Endodermal cell (in vitro differentiated cells): ENCODE measurements around the gene PLA2G3. TPM values are rescaled to one million over a fixed set of nuclear protein-coding genes. Genes with fewer than 3 reads are reported as not detected.

ENCODE experiments used
- DNase-seq: peaks from one replicate; pipeline ENCODE4 v3.0.0-alpha.2; 2017
- H3K27ac ChIP-seq: 2 replicates; pipeline ENCODE4 v1.5.1; 2013; ENCODE audit warnings: mild to moderate bottlenecking, low read depth, low read length, moderate library complexity
- H3K27me3 ChIP-seq: 2 replicates; pipeline ENCODE4 v1.6.1; 2013; ENCODE audit warnings: mild to moderate bottlenecking, low read length, moderate library complexity; ENCODE audit not compliant: insufficient read depth, control insufficient read depth, poor library complexity, severe bottlenecking
- H3K36me3 ChIP-seq: 2 replicates; pipeline ENCODE4 v1.7.0; 2013; ENCODE audit warnings: mild to moderate bottlenecking, low read length, moderate library complexity; ENCODE audit not compliant: control insufficient read depth, insufficient read depth
- H3K4me1 ChIP-seq: one replicate; pipeline ENCODE4 v1.7.0; 2013; ENCODE audit warnings: low read length; ENCODE audit not compliant: control insufficient read depth, insufficient read depth
- H3K4me3 ChIP-seq: 2 replicates; pipeline ENCODE4 v1.5.1; 2013; ENCODE audit warnings: mild to moderate bottlenecking, low read length, moderate library complexity
- H3K9ac ChIP-seq: 2 replicates; pipeline ENCODE4 v1.6.1; 2013; ENCODE audit warnings: mild to moderate bottlenecking, low read length, moderate library complexity; ENCODE audit not compliant: poor library complexity, severe bottlenecking; ENCODE audit errors: extremely low read depth
- H3K9me3 ChIP-seq: 2 replicates; pipeline ENCODE4 v1.6.1; 2013; ENCODE audit warnings: mild to moderate bottlenecking, low read length, moderate library complexity; ENCODE audit not compliant: control insufficient read depth
- H3K27ac Mint-ChIP-seq: 2 replicates; pipeline ENCODE4 v1.8.0; 2020; ENCODE audit warnings: mixed read lengths
- H3K27me3 Mint-ChIP-seq: 2 replicates; pipeline ENCODE4 v1.8.0; 2021; ENCODE audit warnings: mild to moderate bottlenecking, mixed read lengths; ENCODE audit not compliant: insufficient read depth
- H3K36me3 Mint-ChIP-seq: 2 replicates; pipeline ENCODE4 v1.8.0; 2020; ENCODE audit warnings: low read depth, mixed read lengths
- H3K4me1 Mint-ChIP-seq: 2 replicates; pipeline ENCODE4 v1.8.0; 2020; ENCODE audit warnings: mixed read lengths
- H3K4me3 Mint-ChIP-seq: 2 replicates; pipeline ENCODE4 v1.8.0; 2020; ENCODE audit warnings: mild to moderate bottlenecking, moderate library complexity, mixed read lengths
- H3K9me3 Mint-ChIP-seq: 2 replicates; pipeline ENCODE4 v1.8.0; 2020; ENCODE audit warnings: mild to moderate bottlenecking, mixed read lengths
- CTCF ChIP-seq: fragments of 200-600 bp; sonication (generic); conservative IDR thresholded peaks from 2 replicates; pipeline ENCODE4 v1.5.0; 2021; ENCODE audit warnings: antibody characterized with exemption, mild to moderate bottlenecking
- WGBS, 2 experiments: methylation state at CpG; one replicate each; pipeline versions ENCODE4 v1.1.5 to v1.1.7; 2013; ENCODE audit warnings: missing lambda C conversion rate in 2 of 2, mixed read lengths in 1 of 2; ENCODE audit not compliant: insufficient coverage in 1 of 2, insufficient read length in 1 of 2; 5-methylcytosine and 5-hydroxymethylcytosine counted together
- total RNA-seq, 2 donors: library from RNA; stranded (reverse); fragmentation: NEBNext Ultra II Directional in 1 of 2; extraction: Animal tissue kit (Norgen Biotek cat#: 25700) in 1 of 2; gene quantifications; 2 replicates in 1 of 2; 3 replicates in 1 of 2; pipeline ENCODE4 v1.2.1, GENCODE V29; 2021

Gene PLA2G3
- total RNA-seq, 2 donors from 2014 or later, result 4.1 to 4.6 TPM

- no peak for DNase-seq
- no peaks in the 10 kb centered on the region for H3K9me3 Mint-ChIP-seq
- no peaks in the 10 kb centered on the region for H3K27me3 ChIP-seq
- H3K4me1 ChIP-seq, result no peaks in the 10 kb centered on the region
- no peak overlapping the region for H3K9ac ChIP-seq
- H3K4me3 ChIP-seq, result no peak overlapping the region
- WGBS, 2 experiments, result 94 to 97% methylated on average over 4 of the region's 4 CpGs
- peaks cover 11% of the 10 kb centered on the region for H3K27me3 Mint-ChIP-seq
- H3K4me3 Mint-ChIP-seq, result no peak overlapping the region
- H3K27ac Mint-ChIP-seq, result no peak overlapping the region
- no peaks in the 10 kb centered on the region for H3K36me3 Mint-ChIP-seq
- no peak overlapping the region for H3K27ac ChIP-seq
- no peaks in the 10 kb centered on the region for H3K36me3 ChIP-seq
- TF ChIP-seq CTCF, result no peak
- no peaks in the 10 kb centered on the region for H3K4me1 Mint-ChIP-seq
- no peaks in the 10 kb centered on the region for H3K9me3 ChIP-seq
Measured at GRCh38 chr22:31121403-31121802, 18.9 kb downstream of the PLA2G3 start.

GRCh38 chr22:31120642-31121041 is 19.7 kb downstream of the PLA2G3 start:
- Histone ChIP-seq H3K9me3 (no peaks in the 10 kb centered on the region), H3K4me1 (no peaks in the 10 kb centered on the region), H3K9ac (no peak overlapping the region), H3K36me3 (no peaks in the 10 kb centered on the region), H3K4me3 (no peak overlapping the region), H3K27ac (no peak overlapping the region), H3K27me3 (no peaks in the 10 kb centered on the region)
- Mint-ChIP-seq H3K36me3 (no peaks in the 10 kb centered on the region), H3K27me3 (peaks cover 11% of the 10 kb centered on the region), H3K4me3 (no peak overlapping the region), H3K27ac (no peak overlapping the region), H3K9me3 (no peaks in the 10 kb centered on the region), H3K4me1 (no peaks in the 10 kb centered on the region)
- DNase-seq, result peak; percentile 51
- 88 to 100% methylated on average over 1 of the region's 1 CpG for WGBS, 2 experiments
- TF ChIP-seq CTCF, result no peak

- no peak for TF ChIP-seq CTCF
- Histone ChIP-seq H3K9me3 (no peaks in the 10 kb centered on the region), H3K27ac (no peak overlapping the region), H3K27me3 (no peaks in the 10 kb centered on the region), H3K36me3 (no peaks in the 10 kb centered on the region), H3K4me1 (no peaks in the 10 kb centered on the region), H3K9ac (no peak overlapping the region), H3K4me3 (no peak overlapping the region)
- WGBS, 2 experiments, result 76% methylated on average over 5 of the region's 5 CpGs; no CpG with 5 or more reads in 1 of the 2 experiments
- Mint-ChIP-seq H3K4me3 (no peak overlapping the region), H3K27me3 (peaks cover 11% of the 10 kb centered on the region), H3K36me3 (no peaks in the 10 kb centered on the region), H3K27ac (no peak overlapping the region), H3K9me3 (no peaks in the 10 kb centered on the region), H3K4me1 (no peaks in the 10 kb centered on the region)
- peak; percentile 47 for DNase-seq
Measured at GRCh38 chr22:31120230-31120629, 20.1 kb downstream of the PLA2G3 start.
